Tibial artery (tissue), 4 donors: Measurements from ENCODE around the gene ATRX.
A peak's percentile ranks its signal among the peaks of the same experiment; 100 is the strongest.
"Not testable (repeated sequence)": the region's sequence is repeated elsewhere in the genome, so short reads cannot be mapped to it uniquely, and the experiment has no call there.

ENCODE experiments used
- DNase-seq, 2 donors: peaks; one replicate each; pipeline ENCODE4 v3.0.0-alpha.2; 2019
- H3K27ac ChIP-seq, 2 donors: fragments of 200-600 bp; sonication (generic) in 1 of 2; 1 replicate in 1 of 2; 2 replicates in 1 of 2; pipeline ENCODE4 v1.5.1; 2018 to 2019; ENCODE audit warnings: mild to moderate bottlenecking in 1 of 2
- H3K27me3 ChIP-seq, 2 donors: fragments of 200-600 bp; sonication (generic) in 1 of 2; one replicate each; pipeline versions ENCODE4 v1.5.1 to v1.6.0; 2016 to 2019
- H3K36me3 ChIP-seq, 3 donors: fragments of 200-600 bp; sonication (generic) in 2 of 3; one replicate each; pipeline ENCODE4 v1.5.1; 2016 to 2019; ENCODE audit warnings: mild to moderate bottlenecking in 2 of 3
- H3K4me1 ChIP-seq, 4 donors: fragments of 200-600 bp; sonication (generic) in 2 of 4; 1 replicate in 3 of 4; 2 replicates in 1 of 4; pipeline ENCODE4 v1.5.1; 2016 to 2019
- H3K4me3 ChIP-seq, 2 donors: fragments of 200-600 bp; sonication (generic) in 1 of 2; 1 replicate in 1 of 2; 2 replicates in 1 of 2; pipeline ENCODE4 v1.5.1; 2018 to 2019; ENCODE audit warnings: mild to moderate bottlenecking in 2 of 2
- H3K9me3 ChIP-seq, 3 donors: fragments of 200-600 bp; sonication (generic) in 1 of 3; one replicate each; pipeline ENCODE4 v1.5.1; 2016 to 2019
- CTCF ChIP-seq, 2 experiments: fragments of 200-600 bp in 1 of 2; fragments of 450-650 bp in 1 of 2; IDR thresholded peaks; one replicate each; pipeline ENCODE4 v1.5.1; 2017 to 2019; ENCODE audit warnings: antibody characterized with exemption in 2 of 2, mild to moderate bottlenecking in 1 of 2, moderate library complexity in 1 of 2
- intact Hi-C: fragments of 100-400 bp; cut with DNase I; formaldehyde crosslinking; loops from one replicate; pipeline ENCODE4 v1.15.0; 2023; ENCODE audit warnings: low total_unique reads

The ATRX gene

DNA sequence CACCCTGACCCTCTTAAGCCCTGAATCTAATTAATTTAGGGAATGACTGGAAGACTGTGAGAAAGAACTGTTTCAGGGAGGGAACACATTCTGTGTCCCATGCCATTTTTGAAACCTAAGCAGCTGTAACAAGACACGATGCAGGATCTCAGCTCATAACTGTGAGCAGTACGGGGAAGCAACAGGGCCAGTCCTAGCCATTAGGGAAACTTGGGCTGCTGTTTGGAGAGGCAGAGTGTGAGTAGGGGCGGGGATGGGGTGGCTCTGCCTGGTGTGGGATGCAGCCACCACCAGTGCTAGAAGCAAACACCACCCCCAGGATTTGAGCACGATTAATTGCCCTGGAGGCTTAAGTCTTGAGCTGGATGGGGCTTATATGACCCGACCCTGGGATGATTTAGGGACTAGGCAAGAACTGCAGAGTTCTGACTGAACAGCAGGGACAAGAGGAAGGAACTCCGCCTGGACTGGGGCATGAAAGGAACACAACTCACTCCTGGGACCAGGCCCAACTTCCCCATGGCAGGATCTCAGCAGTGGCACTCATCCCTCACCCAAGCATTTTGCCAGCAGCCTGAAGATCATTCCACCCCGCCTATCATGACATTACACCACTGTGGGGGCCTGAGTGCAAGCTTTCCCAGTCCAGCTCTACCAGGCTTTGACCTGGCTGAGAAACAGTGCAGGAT lies 43.1 kb downstream of the ATRX start:
- DNase-seq: peak; percentile 32 to 71

DNA sequence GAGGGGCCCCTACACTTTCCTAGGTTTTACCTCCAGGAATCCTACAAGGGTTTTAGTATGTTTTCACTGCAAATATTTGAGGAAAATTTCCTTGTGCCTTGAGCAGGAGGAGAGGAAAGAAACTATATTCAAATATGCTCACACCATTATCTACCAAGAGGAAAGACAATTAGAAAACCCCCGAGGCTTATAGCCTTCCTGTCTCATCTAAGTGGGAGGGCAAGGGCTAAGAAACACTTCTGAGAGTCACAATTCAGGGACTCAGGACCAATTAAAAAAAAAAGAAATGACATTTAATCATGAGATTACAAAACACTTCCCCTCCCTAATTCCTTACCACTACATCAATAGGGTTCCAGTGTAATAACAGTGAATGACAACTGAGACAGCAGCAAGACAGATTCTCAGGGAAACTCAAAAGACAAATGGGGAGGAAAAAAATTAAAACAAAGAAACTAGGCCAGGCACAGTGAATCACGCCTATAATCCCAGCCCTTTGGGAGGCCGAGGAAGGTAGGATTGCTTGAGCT lies 45.6 kb downstream of the ATRX start:
- Histone ChIP-seq H3K27ac (no peak overlapping the region), H3K9me3 (no peaks in the 10 kb centered on the region), H3K27me3 (no peaks in the 10 kb centered on the region), H3K4me1 (peaks cover 0 to 22% (median 7%) of the 10 kb centered on the region in 4 donors), H3K36me3 (no peaks in the 10 kb centered on the region), H3K4me3 (no peak overlapping the region)
- TF ChIP-seq CTCF (IDR thresholded peaks at IDR 0.05): no peak
- DNase-seq: no peak
- intact Hi-C loops: no loop called here

More for the DNA sequence above, 43.1 kb downstream of the ATRX start:
- no peaks in the 10 kb centered on the region for H3K36me3 ChIP-seq
- H3K27ac ChIP-seq: peak overlapping the region; percentile 37 to 50
- H3K27me3 ChIP-seq: no peaks in the 10 kb centered on the region
- intact Hi-C loops: no loop called here
- no peak for TF ChIP-seq CTCF (IDR thresholded peaks at IDR 0.05)
- no peaks in the 10 kb centered on the region for H3K9me3 ChIP-seq
- peaks cover 0 to 22% (median 7%) of the 10 kb centered on the region in 4 donors for H3K4me1 ChIP-seq
- no peak overlapping the region for H3K4me3 ChIP-seq

DNA sequence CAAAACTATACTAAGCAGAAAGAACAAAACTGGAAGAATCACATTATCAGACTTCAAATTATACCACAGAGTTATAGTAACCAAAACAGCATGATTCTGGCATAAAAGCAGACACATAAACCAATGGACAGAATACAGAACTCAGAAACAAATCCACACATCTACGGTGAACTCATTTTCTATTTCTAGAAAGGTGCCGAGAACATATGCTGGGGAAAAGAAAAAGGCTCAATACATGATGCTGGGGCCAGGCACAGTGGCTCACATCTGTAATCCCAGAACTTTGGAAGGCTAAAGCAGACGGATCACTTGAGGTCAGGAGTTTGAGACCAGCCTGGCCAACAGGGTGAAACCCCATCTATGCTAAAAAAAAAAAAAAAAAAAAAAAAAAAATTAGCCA lies 52.7 kb downstream of the ATRX start:
- Histone ChIP-seq H3K4me3 (no peak overlapping the region), H3K27me3 (no peaks in the 10 kb centered on the region), H3K4me1 (no peaks in the 10 kb centered on the region), H3K27ac (no peak overlapping the region), H3K9me3 (peaks cover 0 to 5% (median 0%) of the 10 kb centered on the region in 3 donors), H3K36me3 (no peaks in the 10 kb centered on the region)
- DNase-seq: no peak
- intact Hi-C loops: no loop called here
- no peak for TF ChIP-seq CTCF (IDR thresholded peaks at IDR 0.05)

DNA sequence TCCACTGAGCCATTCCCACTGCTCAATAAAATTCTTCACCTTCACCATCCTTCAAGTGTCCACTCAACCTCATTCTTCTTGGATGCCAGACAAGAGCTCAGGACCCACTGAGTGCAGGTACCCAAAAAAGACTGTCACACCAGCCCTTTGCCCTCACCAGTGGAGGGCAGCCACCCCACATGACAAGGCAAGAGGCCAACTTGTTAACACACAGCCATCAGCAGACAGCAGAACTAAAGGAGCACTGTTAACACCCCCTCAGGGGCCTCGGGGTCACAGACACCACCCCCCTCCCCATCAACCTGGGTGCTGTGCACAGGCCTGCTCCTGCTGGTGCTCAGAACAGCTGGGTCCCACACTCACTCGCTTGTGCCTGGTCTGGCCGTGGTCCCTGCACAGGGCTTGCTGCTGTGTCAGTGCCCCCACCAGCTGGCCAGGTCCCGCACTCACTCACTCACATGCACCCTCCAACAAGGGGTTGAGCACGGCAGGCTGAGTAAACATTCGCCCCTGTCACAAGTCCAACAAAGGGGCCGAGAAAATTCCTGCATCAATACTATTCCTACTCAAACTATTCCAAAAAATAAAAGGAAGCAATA lies 54.1 kb downstream of the ATRX start:
- no peak for DNase-seq
- peaks cover 0 to 5% (median 0%) of the 10 kb centered on the region in 3 donors for H3K9me3 ChIP-seq
- no peaks in the 10 kb centered on the region for H3K36me3 ChIP-seq
- no peaks in the 10 kb centered on the region for H3K27me3 ChIP-seq
- no peak overlapping the region for H3K27ac ChIP-seq
- H3K4me1 ChIP-seq: no peaks in the 10 kb centered on the region
- TF ChIP-seq CTCF (IDR thresholded peaks at IDR 0.05): no peak
- H3K4me3 ChIP-seq: no peak overlapping the region
- intact Hi-C loops: no loop called here

GRCh38 chrX:77726095-77726494 lies 59.9 kb downstream of the ATRX start:
- H3K4me3 ChIP-seq, H3K9me3 ChIP-seq, H3K36me3 ChIP-seq, H3K27me3 ChIP-seq, H3K4me1 ChIP-seq, intact Hi-C loops, H3K27ac ChIP-seq, DNase-seq: not testable (repeated sequence)

DNA sequence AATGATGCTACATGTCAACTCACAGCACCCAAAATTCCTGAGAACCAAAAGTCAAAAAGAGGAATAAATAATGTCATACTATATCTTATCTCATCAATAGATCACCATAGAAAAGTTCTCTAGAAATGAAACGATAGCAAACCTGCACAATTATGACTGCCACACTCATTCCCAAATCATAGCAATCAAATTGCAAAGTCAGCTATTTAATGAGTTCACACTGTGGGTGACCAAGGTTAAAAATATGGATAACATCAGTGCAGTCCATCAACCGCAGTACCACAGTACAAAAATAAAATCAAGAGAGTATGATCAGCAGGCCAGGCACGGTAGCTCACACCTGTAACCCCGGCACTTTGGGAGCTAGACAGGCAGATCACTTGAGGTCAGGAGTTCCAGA lies 62.3 kb downstream of the ATRX start:
- H3K4me1 ChIP-seq: no peaks in the 10 kb centered on the region
- intact Hi-C loops: no loop called here
- TF ChIP-seq CTCF (IDR thresholded peaks at IDR 0.05): no peak
- DNase-seq: no peak
- no peaks in the 10 kb centered on the region for H3K27me3 ChIP-seq
- H3K9me3 ChIP-seq: peaks cover 0 to 4% (median 0%) of the 10 kb centered on the region in 3 donors
- no peaks in the 10 kb centered on the region for H3K36me3 ChIP-seq
- H3K4me3 ChIP-seq: no peak overlapping the region
- no peak overlapping the region for H3K27ac ChIP-seq
